Uterine smooth muscle cell (primary cell): ENCODE data around the gene CD81. TPM values are rescaled to one million over a fixed set of nuclear protein-coding genes. Genes with fewer than 3 reads are reported as not detected.

Experiments used
- total RNA-seq: library from RNA; depleted of rRNA; stranded (reverse); fragments of >200 nt; gene quantifications from 2 replicates; pipeline ENCODE4 v1.2.3, GENCODE V29; 2014

Gene CD81
- total RNA-seq = 223 and 320 TPM in 2 replicates

GRCh38 chr11:2376751-2377451 is at the start of gene CD81:
CD81 (plus strand) TSS chr11:2377310; CDS start chr11:2377550, 240 bp downstream.

GRCh38 chr11:2400069-2400761 is 23.1 kb downstream of the CD81 start, which contains the start of gene TSSC4:
TSSC4 (plus strand) TSS chr11:2400750; CDS start chr11:2402634, 1,884 bp downstream.

GRCh38 chr11:2443881-2444820 is 67.0 kb downstream of the CD81 start, which contains the start of gene TRPM5:
TRPM5 (minus strand) TSS chr11:2444514; CDS start chr11:2423036, 21,478 bp downstream.

GRCh38 chr11:2444821-2445745 is 68.0 kb downstream of the CD81 start, which contains the start of gene KCNQ1:
KCNQ1 (plus strand) TSS chr11:2445008; CDS start chr11:2445099, 91 bp downstream.

Other genes with a start within 250 kb of the CD81 start
- gene IGF2, start 237.9 kb upstream of the CD81 start, total RNA-seq = 0.11 and 0.25 TPM in 2 replicates
- gene INS, start 216.1 kb upstream of the CD81 start, total RNA-seq = not detected in 2 replicates
- not detected in 2 replicates for gene TH, start 205.5 kb upstream of the CD81 start, total RNA-seq
- gene ASCL2, start 106.7 kb upstream of the CD81 start, total RNA-seq = not detected in 2 replicates
- not detected in 2 replicates for gene C11orf21, start 75.4 kb upstream of the CD81 start, total RNA-seq
- gene TSPAN32, start 75.3 kb upstream of the CD81 start, total RNA-seq = under 0.01 and 0.12 TPM in 2 replicates
- gene TSSC4, start 23.4 kb downstream of the CD81 start, total RNA-seq = 54.0 and 65.4 TPM in 2 replicates
- not detected in 2 replicates for gene TRPM5, start 67.2 kb downstream of the CD81 start, total RNA-seq
- gene KCNQ1, start 67.7 kb downstream of the CD81 start, total RNA-seq = 0.25 TPM in 1 of 2 replicates, not detected in the other